Right hindlimb (tissue), 1 donor: Measurements from ENCODE around the gene ATXN7L3B.

Experiments
- DNase-seq: peaks from one replicate; pipeline ENCODE4 v3.0.0-alpha.2; 2018

Gene ATXN7L3B

GRCh38 chr12:74552201-74552600, 14.6 kb downstream of the ATXN7L3B start:
- no peak for DNase-seq

- DNase-seq: no peak
These were observed 22.1 kb downstream of the ATXN7L3B start for GRCh38 chr12:74559728-74560127.

- DNase-seq: no peak
These were observed 26.3 kb downstream of the ATXN7L3B start for GRCh38 chr12:74563927-74564326.

GRCh38 chr12:74578486-74578885, 40.9 kb downstream of the ATXN7L3B start:
- no peak for DNase-seq

GRCh38 chr12:74579446-74579845, 41.8 kb downstream of the ATXN7L3B start:
- DNase-seq: no peak

- no peak for DNase-seq
These were observed 42.3 kb downstream of the ATXN7L3B start for GRCh38 chr12:74579981-74580380.

GRCh38 chr12:74581439-74581838, 43.8 kb downstream of the ATXN7L3B start:
- no peak for DNase-seq

GRCh38 chr12:74584483-74585062, 46.9 kb downstream of the ATXN7L3B start:
- DNase-seq: no peak

- no peak for DNase-seq
These were observed 48.6 kb downstream of the ATXN7L3B start for GRCh38 chr12:74586251-74586650.
